HEK293T (cell line): ENCODE data around the gene APOA5.

Experiments used
- BHLHE40 ChIP-seq: fragments of 450-650 bp; IDR thresholded peaks from 2 replicates; pipeline ENCODE4 v1.6.1; 2016; ENCODE audit warnings: mild to moderate bottlenecking, moderate library complexity, borderline replicate concordance
- CTBP1 ChIP-seq: fragments of 450-650 bp; IDR thresholded peaks from 2 replicates; pipeline ENCODE4 v1.6.1; 2016; ENCODE audit warnings: borderline replicate concordance
- ELF4 ChIP-seq: fragments of 450-650 bp; IDR thresholded peaks from 2 replicates; pipeline ENCODE4 v1.6.1; 2017; ENCODE audit warnings: antibody characterized with exemption
- FOXA1 ChIP-seq: fragments of 450-650 bp; IDR thresholded peaks from 2 replicates; pipeline ENCODE4 v1.6.1; 2016; ENCODE audit warnings: mild to moderate bottlenecking
- FOXM1 ChIP-seq: fragments of 450-650 bp; IDR thresholded peaks from 2 replicates; pipeline ENCODE4 v1.6.1; 2017; ENCODE audit warnings: mild to moderate bottlenecking, borderline replicate concordance
- HDGF ChIP-seq: fragments of 450-650 bp; IDR thresholded peaks from 2 replicates; pipeline ENCODE4 v1.6.1; 2017; ENCODE audit warnings: antibody characterized with exemption, borderline replicate concordance
- LEF1 ChIP-seq: fragments of 450-650 bp; IDR thresholded peaks from 2 replicates; pipeline ENCODE4 v1.6.1; 2017; ENCODE audit warnings: mild to moderate bottlenecking, borderline replicate concordance
- NFRKB ChIP-seq: fragments of 450-650 bp; IDR thresholded peaks from 2 replicates; pipeline ENCODE4 v1.6.1; 2016; ENCODE audit warnings: mild to moderate bottlenecking, moderate library complexity
- PKNOX1 ChIP-seq: fragments of 450-650 bp; IDR thresholded peaks from 2 replicates; pipeline ENCODE4 v1.6.1; 2016
- SP1 ChIP-seq: fragments of 450-650 bp; IDR thresholded peaks from 2 replicates; pipeline ENCODE4 v1.6.1; 2017
- SUZ12 ChIP-seq: fragments of 450-650 bp; IDR thresholded peaks from 2 replicates; pipeline ENCODE4 v1.6.1; 2016; ENCODE audit warnings: mild to moderate bottlenecking
- TARDBP ChIP-seq: fragments of 450-650 bp; IDR thresholded peaks from 2 replicates; pipeline ENCODE4 v1.6.1; 2016
- ZNF384 ChIP-seq: fragments of 450-650 bp; IDR thresholded peaks from 2 replicates; pipeline ENCODE4 v1.6.1; 2016

- TF ChIP-seq FOXM1 (no peak), SP1 (no peak), TARDBP (no peak), HDGF (no peak), BHLHE40 (no peak), LEF1 (no peak), SUZ12 (no peak), FOXA1 (no peak), ELF4 (no peak), CTBP1 (no peak), ZNF384 (no peak), NFRKB (no peak), PKNOX1 (no peak)
Measured at GRCh38 chr11:116800610-116801009, 8.9 kb upstream of the APOA5 start.
